GM12875 (cell line): ENCODE results near the gene ADAMTSL3.

Experiments
- H3K4me3 ChIP-seq: one replicate; pipeline ENCODE4 v1.5.1; 2011; ENCODE audit warnings: low read depth, low read length, control low read depth
- TF ChIP-seq, protein P1 (sequence below): IDR thresholded peaks from 2 replicates; pipeline ENCODE4 v1.5.1; 2011; ENCODE audit warnings: low read depth, mild to moderate bottlenecking, control low read depth, inconsistent platforms, low read length, moderate library complexity, borderline replicate concordance; ENCODE audit not compliant: insufficient read depth

Gene ADAMTSL3

DNA sequence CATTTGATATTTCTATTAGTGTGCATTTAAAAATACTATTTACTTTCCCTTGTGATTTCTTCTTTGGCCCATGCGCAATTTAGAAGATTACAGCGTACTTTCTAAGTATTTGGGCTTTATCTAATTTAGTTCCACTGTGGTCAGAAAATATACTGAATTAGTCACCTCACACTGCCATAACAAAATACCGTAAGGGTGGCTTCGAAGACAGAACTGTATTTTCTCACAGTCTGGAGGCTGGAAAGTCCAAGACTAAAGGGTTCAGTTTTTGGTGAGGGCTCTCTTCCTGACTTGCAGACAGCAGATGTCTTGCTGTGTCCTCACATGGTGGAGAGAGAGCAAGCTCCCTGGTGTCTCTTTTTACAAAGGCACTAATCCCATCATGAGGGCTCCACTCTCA is 286.2 kb downstream of the ADAMTSL3 start:
- TF ChIP-seq, protein P1, sequence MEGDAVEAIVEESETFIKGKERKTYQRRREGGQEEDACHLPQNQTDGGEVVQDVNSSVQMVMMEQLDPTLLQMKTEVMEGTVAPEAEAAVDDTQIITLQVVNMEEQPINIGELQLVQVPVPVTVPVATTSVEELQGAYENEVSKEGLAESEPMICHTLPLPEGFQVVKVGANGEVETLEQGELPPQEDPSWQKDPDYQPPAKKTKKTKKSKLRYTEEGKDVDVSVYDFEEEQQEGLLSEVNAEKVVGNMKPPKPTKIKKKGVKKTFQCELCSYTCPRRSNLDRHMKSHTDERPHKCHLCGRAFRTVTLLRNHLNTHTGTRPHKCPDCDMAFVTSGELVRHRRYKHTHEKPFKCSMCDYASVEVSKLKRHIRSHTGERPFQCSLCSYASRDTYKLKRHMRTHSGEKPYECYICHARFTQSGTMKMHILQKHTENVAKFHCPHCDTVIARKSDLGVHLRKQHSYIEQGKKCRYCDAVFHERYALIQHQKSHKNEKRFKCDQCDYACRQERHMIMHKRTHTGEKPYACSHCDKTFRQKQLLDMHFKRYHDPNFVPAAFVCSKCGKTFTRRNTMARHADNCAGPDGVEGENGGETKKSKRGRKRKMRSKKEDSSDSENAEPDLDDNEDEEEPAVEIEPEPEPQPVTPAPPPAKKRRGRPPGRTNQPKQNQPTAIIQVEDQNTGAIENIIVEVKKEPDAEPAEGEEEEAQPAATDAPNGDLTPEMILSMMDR = no peak
- no peak overlapping the region for H3K4me3 ChIP-seq

DNA sequence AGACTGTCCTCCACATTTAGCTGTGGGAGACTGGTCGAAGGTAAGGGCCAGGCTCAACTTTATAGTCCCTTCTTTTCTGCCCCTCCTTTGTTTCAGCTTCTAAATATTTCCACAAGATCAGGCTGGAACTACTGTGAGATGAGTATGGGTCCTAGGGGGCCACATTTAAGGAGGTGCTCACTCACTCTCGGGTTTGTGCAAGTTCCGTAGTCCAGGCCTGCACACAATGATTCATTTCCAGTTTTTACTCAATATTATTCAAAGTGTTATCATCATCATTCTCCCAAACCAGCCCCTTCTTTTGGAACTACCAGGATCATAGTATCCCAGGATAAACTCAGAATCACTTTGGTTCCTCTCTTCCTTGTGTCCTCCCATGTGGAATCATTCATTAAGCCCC is 289.1 kb downstream of the ADAMTSL3 start:
- TF ChIP-seq, protein P1 = no peak
- H3K4me3 ChIP-seq = no peak overlapping the region

DNA sequence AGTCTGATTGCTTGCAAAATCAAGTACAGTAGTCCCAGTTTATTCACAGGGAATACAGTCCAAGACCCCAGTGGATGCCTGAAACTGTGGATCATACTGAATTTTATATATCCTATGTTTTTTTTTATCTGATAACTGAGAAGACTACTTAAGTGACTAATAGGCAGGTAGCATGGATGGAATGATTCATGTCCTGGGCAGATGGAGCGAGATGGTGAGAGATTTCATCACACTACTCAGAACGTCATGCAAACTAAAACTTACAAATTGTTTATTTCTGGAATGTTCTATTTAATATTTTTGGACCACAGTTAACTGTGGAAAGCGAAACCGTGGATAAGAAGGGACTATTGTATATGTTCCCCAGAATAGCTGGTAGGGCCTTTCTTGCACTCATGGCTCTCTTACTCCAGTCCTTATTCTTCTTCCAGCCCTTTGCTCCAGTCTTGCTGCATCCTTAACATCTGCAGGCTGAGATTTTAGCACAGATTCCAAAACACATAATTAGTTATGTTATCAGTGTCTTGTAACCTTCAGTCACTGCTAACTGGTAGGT is 290.0 kb downstream of the ADAMTSL3 start:
- TF ChIP-seq, protein P1 = no peak
- no peak overlapping the region for H3K4me3 ChIP-seq

DNA sequence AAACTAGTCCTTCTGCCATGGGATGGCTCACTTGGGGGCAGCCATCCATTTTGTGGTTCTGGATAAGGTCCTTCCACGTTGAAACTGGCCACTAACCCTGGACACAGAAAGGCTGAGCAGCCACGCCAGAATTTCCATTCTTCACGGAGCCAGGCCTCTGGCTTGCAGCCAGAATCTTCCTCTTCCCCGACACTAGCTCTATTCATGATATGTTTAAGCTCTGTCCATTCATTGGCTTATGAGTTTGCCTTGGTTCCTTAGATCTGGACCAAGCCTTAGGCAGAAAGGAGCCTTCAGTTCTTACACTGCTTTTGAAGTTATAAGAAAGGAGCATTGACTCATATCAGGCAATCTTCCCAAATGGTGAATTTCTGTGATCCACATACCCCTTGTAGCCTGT is 293.2 kb downstream of the ADAMTSL3 start:
- TF ChIP-seq, protein P1 = no peak

DNA sequence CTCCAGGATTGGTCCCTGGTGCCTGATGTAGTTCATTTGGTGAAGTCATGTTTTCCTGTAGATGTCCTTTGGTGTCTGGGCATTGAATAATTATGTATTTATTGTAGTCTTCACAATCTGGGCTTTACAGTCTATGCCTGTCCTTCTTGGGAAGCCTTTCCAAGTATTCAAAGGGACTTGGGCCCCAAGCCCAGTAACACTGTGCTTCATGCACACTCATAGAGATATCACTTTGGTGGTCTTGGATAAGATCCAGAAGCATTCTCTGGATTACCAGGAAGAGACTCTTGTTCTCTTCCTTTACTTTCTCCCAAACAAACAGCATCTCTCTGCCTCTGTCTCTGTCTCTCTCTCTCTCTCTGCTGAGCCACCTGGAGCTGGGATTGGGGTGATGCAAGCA is 300.6 kb downstream of the ADAMTSL3 start:
- H3K4me3 ChIP-seq = no peak overlapping the region
- TF ChIP-seq, protein P1 = no peak

More for the DNA sequence above, 293.2 kb downstream of the ADAMTSL3 start:
- H3K4me3 ChIP-seq = no peak overlapping the region

DNA sequence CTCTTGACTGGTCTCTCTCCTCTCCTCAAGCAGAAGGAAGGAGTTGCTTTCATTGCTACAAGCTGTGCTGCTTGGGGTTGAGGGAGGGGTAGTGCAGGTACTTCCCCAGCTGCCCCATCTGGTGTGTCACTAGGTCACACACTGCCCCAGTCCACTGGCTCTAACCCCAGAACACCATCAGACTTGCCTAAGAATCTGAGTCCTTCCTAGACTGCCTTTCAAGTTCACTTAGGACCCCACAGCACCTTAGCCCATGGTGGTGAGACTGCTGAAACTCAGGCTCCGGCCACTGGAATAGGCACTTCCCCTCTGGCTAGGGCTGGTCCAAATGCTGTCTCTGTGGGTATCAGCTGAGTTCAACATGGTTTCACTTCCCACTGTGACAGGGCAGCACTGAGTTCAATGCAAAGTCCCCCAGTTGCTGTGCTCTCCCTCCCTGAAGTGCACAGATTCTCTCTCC is 301.9 kb downstream of the ADAMTSL3 start:
- TF ChIP-seq, protein P1 = no peak
- H3K4me3 ChIP-seq = no peak overlapping the region

DNA sequence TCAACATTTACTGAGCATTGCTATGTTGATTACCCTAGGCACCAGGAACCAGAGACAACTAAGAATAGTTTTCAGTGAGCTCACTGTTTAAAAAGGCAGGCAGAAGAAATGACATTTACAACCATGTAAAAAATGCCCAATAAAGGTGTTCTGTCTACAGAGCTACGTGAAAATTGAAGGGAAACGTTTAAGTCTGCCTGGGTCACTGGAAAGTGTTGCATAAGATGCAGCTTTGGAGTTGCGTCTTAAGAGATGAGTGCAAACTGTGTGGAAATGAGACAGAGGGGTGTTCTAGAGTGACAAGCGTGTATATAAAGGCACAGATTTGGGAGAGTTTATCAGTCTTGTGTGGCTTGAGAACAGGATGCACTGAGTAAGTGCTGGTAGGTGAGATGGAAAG is 303.0 kb downstream of the ADAMTSL3 start:
- TF ChIP-seq, protein P1 = no peak
- H3K4me3 ChIP-seq = no peak overlapping the region
